ENCODE measurements around the gene ZP1. TPM values are rescaled to one million over a fixed set of nuclear protein-coding genes. Genes with fewer than 3 reads are reported as not detected.
A peak's percentile ranks its signal among the peaks of the same experiment; 100 is the strongest.

Gene ZP1
- total RNA-seq, 2 donors from 2014 or later = 0.35 TPM; not detected in 1

GRCh38 chr11:60914633-60915247, 47.4 kb downstream of the ZP1 start:
- H3K27me3 ChIP-seq = no peaks in the 10 kb centered on the region
- no peaks in the 10 kb centered on the region for H3K36me3 ChIP-seq
- peak overlapping the region; percentile 73 for H3K27ac ChIP-seq
- H3K4me1 ChIP-seq = peaks cover 4% of the 10 kb centered on the region
- TF ChIP-seq CTCF (IDR thresholded peaks at IDR 0.05) = no peak
- H3K9me3 ChIP-seq = no peaks in the 10 kb centered on the region
- peak overlapping the region; percentile 78 for H3K4me3 ChIP-seq
- intact Hi-C loops (cut with DNase I) = no loop called here
- DNase-seq = peak; percentile 52
- H3K9ac ChIP-seq (ENCODE audit: low read depth in 2 of 2, low read length in 2 of 2) = peak overlapping the region; percentile 88 to 90

GRCh38 chr11:60915248-60915914, 48.0 kb downstream of the ZP1 start:
- H3K27ac ChIP-seq = peak overlapping the region; percentile 73
- intact Hi-C loops (cut with DNase I) = no loop called here
- peak overlapping the region; percentile 88 to 90 for H3K9ac ChIP-seq (ENCODE audit: low read depth in 2 of 2, low read length in 2 of 2)
- peaks cover 6% of the 10 kb centered on the region for H3K36me3 ChIP-seq
- peak; percentile 72 for DNase-seq
- TF ChIP-seq CTCF (IDR thresholded peaks at IDR 0.05) = no peak
- no peaks in the 10 kb centered on the region for H3K9me3 ChIP-seq
- H3K4me3 ChIP-seq = peak overlapping the region; percentile 78
- H3K27me3 ChIP-seq = no peaks in the 10 kb centered on the region
- H3K4me1 ChIP-seq = peaks cover 4% of the 10 kb centered on the region

- H3K9me3 ChIP-seq = no peaks in the 10 kb centered on the region
- no peak overlapping the region for H3K4me3 ChIP-seq
- H3K27me3 ChIP-seq = no peaks in the 10 kb centered on the region
- intact Hi-C loops (cut with DNase I) = no loop called here
- no peak for DNase-seq
- peaks cover 4% of the 10 kb centered on the region for H3K4me1 ChIP-seq
- H3K27ac ChIP-seq = no peak overlapping the region
- no peak overlapping the region for H3K9ac ChIP-seq (ENCODE audit: low read depth in 2 of 2, low read length in 2 of 2)
- H3K36me3 ChIP-seq = peaks cover 15% of the 10 kb centered on the region
- no peak for TF ChIP-seq CTCF (IDR thresholded peaks at IDR 0.05)
These were observed 49.4 kb downstream of the ZP1 start for GRCh38 chr11:60916669-60917206.

GRCh38 chr11:60917267-60917666, 49.9 kb downstream of the ZP1 start:
- Histone ChIP-seq H3K4me3 (no peak overlapping the region), H3K4me1 (peaks cover 4% of the 10 kb centered on the region), H3K27ac (no peak overlapping the region), H3K9ac (ENCODE audit: low read depth in 2 of 2, low read length in 2 of 2) (no peak overlapping the region), H3K36me3 (peaks cover 20% of the 10 kb centered on the region), H3K9me3 (no peaks in the 10 kb centered on the region), H3K27me3 (no peaks in the 10 kb centered on the region)
- no peak for TF ChIP-seq CTCF (IDR thresholded peaks at IDR 0.05)
- intact Hi-C loops (cut with DNase I) = no loop called here
- DNase-seq = no peak

GRCh38 chr11:60918251-60918938, 51.1 kb downstream of the ZP1 start:
- no peak for DNase-seq
- Histone ChIP-seq H3K27ac (no peak overlapping the region), H3K9me3 (no peaks in the 10 kb centered on the region), H3K4me3 (no peak overlapping the region), H3K36me3 (peaks cover 22% of the 10 kb centered on the region), H3K9ac (ENCODE audit: low read depth in 2 of 2, low read length in 2 of 2) (no peak overlapping the region), H3K4me1 (peaks cover 4% of the 10 kb centered on the region), H3K27me3 (no peaks in the 10 kb centered on the region)
- intact Hi-C loops (cut with DNase I) = no loop called here
- TF ChIP-seq CTCF (IDR thresholded peaks at IDR 0.05) = no peak

Data from colonic mucosa (tissue), 4 donors.